Hypothalamus (tissue), 51 donors: ENCODE data around the gene SWAP70.
A peak's percentile ranks its signal among the peaks of the same experiment; 100 is the strongest.
"Not testable (repeated sequence)": the region's sequence is repeated elsewhere in the genome, so short reads cannot be mapped to it uniquely, and the experiment has no call there.

ENCODE experiments used
- DNase-seq, 51 donors: peaks; one replicate each; lab custom pipeline; 2025; lab: John Stamatoyannopoulos, UW

The SWAP70 gene

GRCh38 chr11:9689721-9690120 is 25.8 kb downstream of the SWAP70 start:
- DNase-seq, result peak in 4 of 51 donors; percentile 17 to 47 (median 32)

DNA sequence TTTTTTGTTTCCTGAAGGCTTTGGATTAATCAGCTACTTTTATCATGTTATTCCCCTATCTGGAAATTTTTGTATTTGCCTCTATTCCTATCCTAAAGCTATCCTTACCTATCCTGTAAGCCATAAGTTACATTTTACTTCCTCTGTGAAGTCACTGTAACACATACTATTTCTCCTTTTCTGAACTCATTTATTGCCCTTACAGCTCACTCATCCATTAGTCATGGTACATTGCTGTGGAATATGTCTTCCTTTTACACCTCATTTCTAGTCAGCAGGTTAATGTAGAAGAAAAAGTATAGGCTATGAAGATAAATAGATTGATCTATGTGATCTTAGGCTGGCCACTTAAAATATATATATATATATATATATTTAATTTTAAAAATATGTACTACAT is 28.0 kb downstream of the SWAP70 start:
- DNase-seq, result no peak

- DNase-seq, result no peak
Observed at GRCh38 chr11:9692691-9693090, 28.8 kb downstream of the SWAP70 start.

- DNase-seq, result no peak
Observed at GRCh38 chr11:9693801-9694553, 30.1 kb downstream of the SWAP70 start.

DNA sequence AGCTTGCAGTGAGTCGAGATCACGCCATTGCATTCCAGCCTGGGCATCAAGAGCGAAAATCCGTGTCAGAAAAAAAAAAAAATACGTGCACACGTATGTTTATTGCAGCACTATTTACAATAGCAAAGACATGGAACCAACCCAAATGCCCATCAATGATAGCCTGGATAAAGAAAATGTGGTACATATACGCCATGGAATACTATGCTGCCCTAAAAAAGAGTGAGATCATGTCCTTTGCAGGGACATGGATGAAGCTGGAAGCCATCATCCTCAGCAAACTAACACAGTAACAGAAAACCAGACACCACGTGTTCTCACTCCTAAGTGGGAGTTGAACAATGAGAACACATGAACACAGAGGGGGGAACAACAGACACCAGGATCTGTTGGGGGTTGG is 31.4 kb downstream of the SWAP70 start:
- not testable (repeated sequence) for DNase-seq

DNA sequence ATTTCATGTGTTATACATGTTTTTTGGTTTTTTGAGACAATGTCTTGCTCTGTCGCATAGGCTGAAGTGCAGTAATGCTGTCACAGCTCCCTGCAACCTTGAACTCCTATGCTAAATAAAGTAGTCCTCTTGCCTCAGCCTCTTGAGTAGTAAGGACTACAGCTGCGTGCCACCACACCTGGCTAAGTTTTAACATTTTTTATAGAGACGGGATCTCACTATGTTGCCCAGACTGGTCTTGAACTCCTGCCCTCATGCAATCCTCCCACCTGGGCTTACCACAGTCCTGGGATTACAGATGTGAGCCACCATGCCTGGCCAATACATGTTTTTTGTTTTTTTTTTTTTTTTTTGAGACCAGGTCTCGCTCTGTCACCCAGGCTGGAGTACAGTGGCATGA is 33.9 kb downstream of the SWAP70 start:
- no peak for DNase-seq

- no peak for DNase-seq
Observed at GRCh38 chr11:9700105-9700801, 36.4 kb downstream of the SWAP70 start.

DNA sequence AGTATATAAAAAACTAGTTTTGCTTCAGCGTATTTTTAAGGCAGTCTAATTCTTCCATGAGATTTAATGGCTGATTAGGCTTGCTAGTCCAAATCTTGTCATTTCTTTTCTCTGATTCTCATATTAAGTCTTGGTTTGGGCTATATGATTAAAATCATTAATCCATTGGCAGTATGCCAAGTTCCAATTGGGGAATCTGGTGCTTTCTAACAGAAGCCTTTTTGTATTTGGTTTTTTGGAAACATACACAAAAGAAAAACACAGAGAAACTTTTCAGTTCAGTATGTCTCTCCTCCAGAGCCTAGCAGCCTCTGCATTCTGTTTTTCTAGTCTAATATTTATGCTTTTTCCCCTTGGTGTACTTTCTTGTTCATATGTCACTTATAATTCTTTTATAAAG is 37.9 kb downstream of the SWAP70 start:
- DNase-seq, result peak in 1 of 51 donors; percentile 11

DNA sequence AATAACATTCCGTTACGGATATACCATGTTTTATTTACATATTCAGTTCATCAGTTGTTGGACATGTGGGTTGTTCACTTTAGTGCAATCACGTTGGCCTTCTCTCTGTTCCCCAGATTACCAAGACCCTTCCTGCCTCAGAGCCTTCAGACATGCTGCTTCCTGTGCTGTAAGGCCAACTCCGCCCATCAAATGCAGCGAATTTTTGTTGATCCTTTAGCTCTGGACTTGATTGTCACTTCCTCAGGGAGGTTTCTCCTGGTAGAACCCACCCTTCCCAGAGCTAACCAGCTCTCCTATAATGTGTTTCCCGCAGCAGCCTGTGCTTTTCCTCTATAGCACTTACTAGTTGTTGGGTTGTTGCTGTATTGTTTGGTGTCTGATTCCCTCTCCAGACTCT is 39.4 kb downstream of the SWAP70 start:
- DNase-seq, result no peak

GRCh38 chr11:9704037-9704436 is 40.2 kb downstream of the SWAP70 start:
- DNase-seq, result no peak

GRCh38 chr11:9704620-9705019 is 40.7 kb downstream of the SWAP70 start:
- no peak for DNase-seq

- DNase-seq, result not testable (repeated sequence)
Observed at GRCh38 chr11:9705361-9705760, 41.5 kb downstream of the SWAP70 start.

DNA sequence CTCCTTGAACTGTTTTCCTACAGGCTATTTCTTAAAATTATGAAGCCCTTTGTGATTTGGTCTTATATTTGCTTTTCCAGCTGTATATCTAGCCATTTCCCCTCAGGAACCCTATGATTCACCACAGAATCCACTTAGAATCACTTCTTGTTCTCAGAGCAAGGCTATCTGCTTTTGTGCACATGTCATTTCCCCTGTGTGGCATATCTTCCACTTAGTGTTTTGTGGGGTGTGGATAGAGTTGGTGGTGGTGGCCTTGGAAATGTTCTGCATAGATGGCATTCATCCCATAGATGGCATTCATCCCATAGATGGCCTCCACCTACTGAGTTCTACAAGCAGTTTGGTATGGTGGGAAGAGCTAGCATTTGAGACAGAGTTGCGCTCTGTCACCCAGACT is 44.7 kb downstream of the SWAP70 start:
- no peak for DNase-seq

- DNase-seq, result no peak
Observed at GRCh38 chr11:9710223-9710622, 46.3 kb downstream of the SWAP70 start.

DNA sequence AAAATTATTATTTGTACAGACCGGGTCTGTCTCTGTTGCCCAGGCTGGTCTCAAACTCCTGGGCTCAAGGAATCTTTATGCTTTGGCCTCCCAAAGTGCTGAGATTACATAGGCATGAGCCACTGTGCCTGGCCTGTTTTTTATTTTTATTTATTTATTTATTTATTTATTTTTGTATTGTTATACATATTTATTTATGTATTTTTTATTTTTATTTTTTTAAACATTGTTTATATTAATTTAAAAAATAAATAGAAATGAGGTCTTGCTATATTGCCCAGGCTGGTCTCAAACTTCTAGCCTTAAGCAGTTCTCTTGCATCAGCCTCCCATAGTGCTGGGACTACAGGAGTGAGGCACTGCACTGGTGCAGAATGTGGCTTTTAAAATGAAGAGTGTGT is 47.0 kb downstream of the SWAP70 start:
- no peak for DNase-seq

DNA sequence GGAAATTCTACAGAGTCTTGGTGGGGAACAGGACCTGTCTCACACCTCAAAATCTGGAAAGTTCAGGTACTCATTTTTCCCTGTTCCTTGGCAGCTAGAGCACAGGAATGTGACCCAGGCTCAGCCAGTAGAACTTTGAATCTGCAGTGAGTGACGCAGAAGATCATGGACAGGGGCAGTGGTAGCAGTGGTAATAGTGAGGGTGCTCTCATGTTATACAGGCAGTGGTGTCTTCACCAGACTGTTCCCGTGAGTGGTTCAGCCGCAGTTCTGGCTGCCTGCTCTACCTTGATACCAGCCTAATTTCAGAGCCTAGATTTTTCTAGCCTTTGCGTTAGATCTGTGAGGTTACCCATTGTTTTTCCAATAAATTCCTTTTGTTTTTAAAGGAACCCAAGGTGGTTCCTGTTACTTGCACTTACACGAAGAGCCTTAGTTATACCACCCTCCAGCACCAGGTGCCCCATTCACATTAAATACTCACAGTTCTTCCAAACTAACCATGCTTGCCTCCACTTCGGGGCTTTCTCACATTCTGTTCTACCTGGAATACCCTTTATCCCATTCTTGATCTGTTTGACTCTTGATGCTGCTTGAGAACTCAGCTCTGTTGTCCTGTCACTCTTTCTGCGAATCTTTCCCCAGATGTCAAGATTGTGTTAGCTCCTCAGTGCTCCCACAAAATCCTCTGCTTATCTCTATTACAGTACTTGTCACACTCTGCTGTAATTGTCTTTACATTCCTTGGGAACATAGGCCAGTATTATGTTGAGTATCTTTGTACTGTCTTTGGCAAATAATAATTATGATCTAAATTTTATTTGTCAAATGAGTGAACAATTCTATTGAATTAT is 47.8 kb downstream of the SWAP70 start:
- no peak for DNase-seq

- DNase-seq, result no peak
Observed at GRCh38 chr11:9714272-9714940, 50.5 kb downstream of the SWAP70 start.

GRCh38 chr11:9716275-9717039 is 52.6 kb downstream of the SWAP70 start:
- DNase-seq, result peak in 3 of 51 donors; percentile 7 to 25 (median 13)

GRCh38 chr11:9717040-9717357 is 53.1 kb downstream of the SWAP70 start:
- no peak for DNase-seq

- no peak for DNase-seq
Observed at GRCh38 chr11:9717719-9718118, 53.8 kb downstream of the SWAP70 start.
